Thyroid gland (tissue), 4 donors: ENCODE data around the gene MYLK.

Experiments used
- CTCF ChIP-seq, 6 experiments: fragments of 200-600 bp in 3 of 6; fragments of 450-650 bp in 3 of 6; sonication (generic) in 3 of 6; IDR thresholded peaks; one replicate each; pipeline ENCODE4 v1.5.1; 2016 to 2019; ENCODE audit warnings: antibody characterized with exemption in 6 of 6, mild to moderate bottlenecking in 2 of 6, inconsistent platforms in 1 of 6, moderate library complexity in 1 of 6
- POLR2A ChIP-seq, 2 donors: fragments of 450-650 bp; IDR thresholded peaks; one replicate each; pipeline ENCODE4 v1.6.1; 2017; ENCODE audit warnings: antibody characterized with exemption in 2 of 2, mild to moderate bottlenecking in 2 of 2, moderate library complexity in 1 of 2

GRCh38 chr3:123702720-123703119, 181.4 kb downstream of the MYLK start:
- TF ChIP-seq CTCF (IDR thresholded peaks at IDR 0.05) (no peak), POLR2A (IDR thresholded peaks at IDR 0.05) (no peak)
